Left renal pelvis (tissue), 4 donors: ENCODE data around the gene MIF4GD. TPM values are rescaled to one million over a fixed set of nuclear protein-coding genes. Genes with fewer than 3 reads are reported as not detected.
"Not testable (repeated sequence)": the region's sequence is repeated elsewhere in the genome, so short reads cannot be mapped to it uniquely, and the experiment has no call there.

Experiments used
- DNase-seq, 4 donors: peaks; one replicate each; pipeline ENCODE4 v3.0.0-alpha.2; 2013; ENCODE audit warnings: low read depth in 4 of 4, low spot score in 3 of 4
- polyA plus RNA-seq, 4 donors: library from polyadenylated mRNA; unstranded; fragments of 120-200 nt; gene quantifications; one replicate each; pipeline ENCODE4 v1.2.1, GENCODE V29; 2013; ENCODE audit not compliant: insufficient read length in 4 of 4

The MIF4GD gene
- polyA plus RNA-seq, 4 donors = 16.1 to 22.5 (median 20.4) TPM

DNA sequence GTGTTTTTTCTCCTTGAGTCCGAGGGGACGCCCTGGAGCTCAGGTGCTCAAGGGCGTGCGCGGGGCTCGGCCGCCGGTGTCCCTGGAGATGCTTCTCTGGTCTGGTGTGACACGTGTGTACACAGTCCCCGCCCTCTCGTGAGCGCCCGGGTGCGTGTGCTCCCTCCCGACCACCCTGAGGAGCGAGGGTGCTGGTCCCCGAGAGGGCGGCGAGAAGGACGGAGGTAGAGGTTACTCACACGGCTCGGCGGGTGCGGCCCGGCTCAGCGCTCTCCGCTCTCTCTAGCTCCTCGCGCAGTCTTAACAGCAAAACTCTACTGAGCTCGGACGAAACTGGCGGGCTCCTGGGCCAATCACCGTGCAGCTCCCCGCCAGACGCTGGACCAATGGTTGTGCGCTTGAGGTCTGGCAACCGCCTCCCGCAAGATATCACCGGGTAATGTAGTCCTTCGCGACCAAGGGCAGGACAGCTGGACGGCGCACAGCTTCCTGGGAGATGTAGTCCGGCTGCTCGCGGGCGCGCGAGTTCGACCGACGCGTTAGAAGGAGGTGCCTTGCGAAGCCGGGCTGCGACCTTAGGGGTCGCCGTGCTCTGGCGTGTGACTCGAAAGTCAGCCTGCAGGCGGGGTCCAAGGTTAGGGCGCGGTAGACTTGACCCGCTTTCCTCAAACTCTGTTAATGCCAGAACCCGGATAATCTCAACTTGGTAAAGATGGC lies 18.2 kb upstream of the MIF4GD start, which contains the start of gene SLC25A19:
Gene SLC25A19 (minus strand): TSS at position 319 of the 717 bp plus-strand sequence. CDS start 2,669 bp downstream, outside the sequence.
- peak; percentile 91 to 96 (median 94) for DNase-seq

DNA sequence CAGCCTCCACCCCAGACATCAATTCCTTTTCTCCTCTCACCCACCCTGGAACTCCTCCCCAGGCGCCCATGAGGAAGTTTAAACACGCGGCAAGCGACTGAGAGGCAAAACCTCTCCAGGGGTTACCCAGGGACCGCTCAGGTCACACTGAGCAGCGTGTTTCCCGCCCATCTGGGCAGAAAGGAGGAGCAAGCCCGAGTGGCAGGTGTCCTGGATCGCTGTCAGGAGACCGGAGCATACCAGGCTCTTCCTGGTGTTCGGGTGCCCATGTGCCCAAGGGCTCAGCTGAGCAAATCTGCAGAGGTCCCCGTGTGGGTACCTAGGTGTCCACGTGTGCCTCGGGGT lies 17.7 kb upstream of the MIF4GD start:
- no peak for DNase-seq

DNA sequence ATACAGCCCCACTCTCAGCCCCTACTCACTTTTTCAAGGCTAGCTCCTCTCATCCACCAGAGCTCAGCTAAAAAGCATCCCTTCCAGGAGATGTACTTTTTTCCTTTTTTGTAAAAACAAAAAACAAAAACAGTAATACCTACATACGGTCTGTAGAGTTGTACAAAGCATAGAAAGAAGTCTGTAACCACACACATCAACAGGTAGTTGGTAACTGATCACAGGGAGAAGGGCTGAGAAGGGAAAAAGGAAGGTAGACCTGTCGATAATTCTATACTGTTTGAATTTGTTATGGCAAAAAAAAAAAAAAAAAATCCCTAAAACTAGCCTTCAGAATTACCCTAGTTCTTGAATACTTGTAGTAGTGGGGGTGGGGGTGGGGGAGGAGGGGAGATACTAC lies 17.3 kb upstream of the MIF4GD start:
- DNase-seq = no peak

DNA sequence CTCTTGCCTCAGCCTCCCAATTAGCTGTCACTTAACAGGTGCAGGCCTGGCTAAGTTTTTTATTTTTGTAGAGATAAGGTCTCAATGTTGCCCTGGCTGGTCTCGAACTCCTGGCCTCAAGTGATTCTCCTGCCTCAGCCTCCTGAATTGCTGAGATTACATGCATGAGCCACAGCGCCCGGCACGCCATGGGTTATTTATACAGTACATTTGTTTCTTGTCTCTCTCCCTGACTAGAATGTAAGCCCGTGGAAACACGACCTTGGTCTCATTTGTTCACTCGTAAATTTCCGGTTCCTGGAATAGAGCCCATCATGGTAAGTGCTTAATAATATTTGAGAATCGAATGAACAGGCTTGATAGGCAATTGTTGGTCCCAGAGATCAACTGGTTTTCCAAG lies 16.2 kb upstream of the MIF4GD start:
- no peak for DNase-seq

DNA sequence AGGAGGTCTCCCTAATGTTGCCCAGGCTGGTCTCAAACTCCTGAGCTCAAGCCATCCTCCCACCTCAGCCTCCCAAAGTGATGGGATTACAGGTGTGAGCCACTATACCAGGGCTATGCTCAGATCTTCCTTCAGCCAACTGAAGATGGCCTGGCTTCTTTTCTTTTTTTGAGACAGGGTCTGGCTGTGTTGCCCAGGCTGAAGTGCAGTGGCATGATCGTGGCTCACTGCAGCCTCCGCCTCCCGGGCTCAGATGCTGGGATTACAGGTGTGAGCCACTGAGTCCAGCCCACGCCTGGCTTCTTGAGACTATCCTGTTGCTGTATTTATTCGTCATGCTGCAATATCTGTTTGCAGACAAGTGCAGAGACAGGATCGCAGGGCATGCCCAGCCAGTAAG lies 14.1 kb upstream of the MIF4GD start:
- DNase-seq = no peak

DNA sequence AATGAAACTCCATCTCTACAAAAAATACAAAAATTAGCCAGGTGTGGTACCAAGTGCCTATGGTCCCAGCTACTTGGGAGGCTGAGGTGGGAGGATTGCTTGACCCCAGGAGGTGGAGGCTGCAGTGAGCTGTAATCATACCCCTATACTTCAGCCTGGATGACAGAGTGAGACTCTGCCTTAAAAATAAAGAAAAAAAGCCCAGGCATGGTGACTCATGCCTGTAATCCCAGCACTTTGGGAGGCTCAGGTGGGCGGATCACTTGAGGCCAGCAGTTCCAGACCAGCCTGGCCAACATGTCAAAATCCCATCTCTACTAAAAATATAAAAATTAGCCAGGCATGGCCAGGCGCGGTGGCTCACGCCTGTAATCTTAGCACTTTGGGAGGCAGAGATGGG lies 9.2 kb upstream of the MIF4GD start:
- not testable (repeated sequence) for DNase-seq

DNA sequence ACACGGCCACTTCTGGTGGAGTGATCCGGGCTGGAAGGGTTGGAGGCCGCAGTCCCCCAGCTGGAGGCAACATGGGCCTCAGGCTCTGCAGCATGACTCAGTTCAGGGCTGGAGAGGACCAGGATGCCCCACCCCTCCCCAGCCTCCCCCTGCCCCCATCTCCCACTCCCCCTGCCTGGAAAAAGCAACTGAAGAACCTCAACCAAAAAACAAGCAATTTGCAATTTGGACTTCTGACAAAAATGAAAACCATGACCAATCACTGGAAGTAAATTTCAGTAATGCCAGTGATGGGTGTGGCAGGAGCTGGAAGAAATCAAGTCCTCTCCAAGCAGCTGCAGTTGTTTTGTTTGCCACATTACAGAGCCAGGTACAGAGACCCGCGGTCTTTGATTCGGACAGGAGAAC lies 6.6 kb upstream of the MIF4GD start:
- DNase-seq = no peak

DNA sequence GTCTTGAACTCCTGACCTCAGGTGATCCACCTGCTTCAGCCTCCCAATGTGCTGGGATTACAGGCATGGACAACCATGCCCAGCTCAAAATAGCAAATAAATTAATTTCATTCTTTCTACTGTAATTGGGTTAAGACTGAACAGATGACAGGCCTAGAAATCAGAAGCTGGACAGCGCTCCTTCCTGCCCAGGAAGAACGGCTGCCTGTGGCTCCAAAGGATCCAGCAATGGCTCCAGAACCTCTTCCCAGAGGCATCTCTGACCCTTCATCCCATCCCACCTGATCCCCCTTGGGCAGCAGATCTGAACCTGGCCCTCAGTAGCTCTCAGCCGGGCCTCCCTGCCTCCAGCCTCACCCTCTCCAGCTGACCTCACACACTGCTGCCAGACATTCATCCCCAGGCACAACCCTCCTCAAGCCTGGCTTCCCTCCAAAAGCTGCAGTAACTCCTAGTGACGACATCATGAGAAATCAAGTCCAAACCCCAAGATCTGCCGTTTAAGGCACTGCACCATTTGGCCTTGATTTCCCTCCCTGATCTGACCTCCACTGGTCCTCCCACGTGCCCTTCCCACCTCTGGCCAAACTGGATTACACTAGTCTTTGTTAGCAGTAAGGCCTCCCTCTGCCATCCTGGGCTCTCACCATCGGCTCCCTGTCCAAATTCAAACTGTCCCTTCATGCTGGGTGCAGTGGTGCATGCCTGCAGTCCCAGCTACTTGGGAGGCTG lies 3.1 kb upstream of the MIF4GD start:
- no peak for DNase-seq

DNA sequence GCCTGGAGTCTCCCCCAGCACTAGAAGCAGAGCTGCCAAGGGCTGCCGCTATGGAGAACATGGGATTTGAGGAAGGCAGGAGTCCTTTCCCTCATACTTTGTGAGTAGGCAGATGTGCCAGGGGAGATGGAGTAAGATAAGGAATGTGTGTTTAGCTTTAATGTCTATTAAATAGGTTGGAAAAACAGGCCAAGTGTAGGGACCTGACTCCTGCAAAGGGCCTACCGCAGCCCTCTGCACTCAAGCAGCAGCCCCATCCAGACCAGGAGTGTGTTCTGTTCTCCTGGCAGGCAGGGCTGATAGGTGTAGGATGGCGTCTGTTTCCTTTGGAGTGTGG lies 1.8 kb upstream of the MIF4GD start:
- DNase-seq = no peak

DNA sequence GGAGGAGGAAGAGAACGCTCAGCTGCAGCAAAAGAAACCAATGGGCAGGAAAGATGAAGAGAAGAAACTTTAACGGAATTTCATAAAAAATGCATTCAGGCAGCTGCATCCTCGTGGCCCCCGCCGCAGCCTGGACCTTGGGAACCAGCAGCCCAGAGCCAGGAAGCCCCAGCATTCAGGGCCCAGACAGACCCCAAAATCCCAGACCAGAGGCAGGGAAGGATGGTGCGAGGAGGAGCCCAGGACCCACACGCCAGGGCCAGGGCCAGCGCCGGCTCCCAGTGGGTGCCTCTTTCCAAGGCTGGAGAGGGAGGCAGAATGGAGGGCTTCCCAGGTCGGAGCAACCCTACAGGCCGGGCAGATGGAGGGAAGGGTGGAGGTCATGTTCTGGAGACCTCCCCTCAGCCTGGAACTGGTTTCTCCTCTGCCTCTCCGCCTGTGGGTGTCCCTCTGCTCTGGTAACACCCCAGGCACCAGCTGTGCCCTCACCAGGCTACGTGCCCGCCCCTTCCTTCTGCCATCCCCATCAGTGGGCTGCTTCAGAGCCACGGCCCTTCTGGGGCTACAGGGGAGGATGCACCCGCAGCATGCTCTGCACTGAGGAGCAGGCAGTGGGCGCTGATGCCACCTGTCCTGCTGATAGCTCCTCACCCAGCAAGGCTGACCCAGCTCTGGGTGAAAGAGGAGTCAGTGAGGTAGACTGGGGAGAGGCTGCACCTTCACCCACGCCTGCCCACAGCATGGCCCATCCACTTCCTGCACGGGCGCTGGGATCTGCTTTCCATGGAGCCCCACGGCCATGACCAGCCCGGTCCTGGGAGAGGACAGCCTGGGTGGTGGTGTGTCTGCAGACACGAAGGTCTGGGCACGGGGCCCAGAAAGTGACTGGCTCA lies 1.2 kb upstream of the MIF4GD start:
- no peak for DNase-seq

DNA sequence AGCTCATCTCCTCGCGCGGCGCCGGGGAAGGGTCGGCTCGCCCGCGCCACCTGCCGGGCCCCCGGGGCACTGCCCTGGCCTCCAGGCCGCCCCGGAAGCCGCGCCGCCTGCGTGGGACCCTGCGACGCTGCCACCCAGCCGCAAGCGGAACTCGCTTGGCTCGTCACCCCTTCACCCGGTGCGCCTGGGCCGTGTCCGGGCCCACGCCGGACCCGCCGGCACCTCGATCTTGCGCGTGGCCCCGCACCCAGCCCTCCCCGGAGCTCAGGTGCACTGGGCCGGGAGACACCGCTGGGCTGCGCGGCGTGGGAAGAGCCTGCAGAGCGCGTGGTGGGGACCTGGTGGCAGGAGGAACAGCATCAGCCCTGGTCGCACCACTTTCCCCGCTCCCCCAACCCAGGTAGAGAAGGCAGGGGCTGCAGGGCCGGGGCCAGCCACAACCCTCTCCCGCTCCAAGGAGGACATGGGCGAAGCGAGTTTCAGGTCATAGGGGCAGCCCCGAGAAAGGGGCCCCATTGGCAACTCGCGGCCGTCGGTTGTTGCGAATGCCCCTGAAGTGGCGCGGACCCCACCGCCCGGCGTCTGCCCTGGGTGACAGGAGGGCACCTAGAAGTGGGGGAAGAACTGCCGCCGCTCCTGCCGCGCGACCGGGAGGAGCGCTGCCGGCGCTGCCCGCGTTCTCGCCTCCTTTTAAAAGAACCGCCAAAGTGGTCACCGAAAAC lies 363 bp upstream of the MIF4GD start:
- DNase-seq = peak in 1 of 4 donors; percentile 58

DNA sequence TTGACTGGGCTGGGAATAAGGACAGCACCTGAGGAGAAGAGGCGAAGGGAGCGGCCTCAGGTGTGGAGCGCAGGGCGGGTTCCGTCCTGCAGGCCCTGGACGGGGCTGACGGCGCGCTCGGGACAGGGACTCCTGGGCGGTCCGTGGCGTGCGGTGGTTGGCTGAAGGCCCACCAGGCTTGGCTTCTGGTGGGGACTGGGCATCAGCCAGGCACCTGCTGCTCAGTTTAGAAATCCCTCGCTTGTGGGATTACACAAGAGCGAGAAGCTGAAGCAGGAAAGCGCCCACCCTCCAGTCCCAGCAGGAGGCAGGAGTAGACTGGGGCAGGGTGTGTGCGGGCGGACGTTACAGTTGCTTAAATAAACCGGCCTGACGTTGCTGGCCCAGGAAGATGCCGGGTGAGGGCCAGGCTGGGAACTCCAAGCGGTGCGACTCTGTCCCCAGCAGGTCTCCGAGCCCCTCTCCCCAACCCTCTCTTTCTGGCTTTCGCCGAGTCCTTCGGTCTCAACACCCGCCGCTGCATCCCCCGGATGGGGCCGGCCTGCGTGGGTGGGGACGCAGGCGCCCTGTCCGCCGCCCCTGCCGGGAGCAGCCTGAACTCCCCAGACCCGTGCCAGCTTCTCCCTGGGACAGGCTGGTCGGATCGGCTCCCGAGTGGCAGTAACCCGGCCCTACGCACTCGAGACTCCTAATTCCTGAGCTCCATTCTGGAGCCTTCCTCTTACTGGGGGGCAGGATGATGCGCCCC lies 639 bp downstream of the MIF4GD start:
- DNase-seq = peak in 1 of 4 donors; percentile 50

DNA sequence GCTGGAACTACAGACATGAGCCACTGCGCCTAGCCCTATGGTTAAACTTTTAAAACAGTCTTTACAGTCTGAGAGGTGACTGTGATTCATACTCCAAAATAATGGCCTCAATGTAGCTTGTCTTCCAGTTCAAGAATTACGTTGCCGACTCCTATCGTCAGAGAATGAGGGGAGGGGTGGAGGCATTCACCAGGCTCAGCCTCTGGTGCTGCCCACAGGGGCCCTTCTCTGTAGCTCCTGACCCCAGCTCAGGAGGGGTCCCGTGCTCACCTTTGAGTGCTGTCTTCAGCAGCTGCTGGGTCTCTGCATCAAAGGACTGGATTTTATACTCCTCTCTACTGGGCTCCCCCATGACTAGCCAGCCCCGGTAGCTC lies 1.2 kb downstream of the MIF4GD start:
- DNase-seq = no peak

DNA sequence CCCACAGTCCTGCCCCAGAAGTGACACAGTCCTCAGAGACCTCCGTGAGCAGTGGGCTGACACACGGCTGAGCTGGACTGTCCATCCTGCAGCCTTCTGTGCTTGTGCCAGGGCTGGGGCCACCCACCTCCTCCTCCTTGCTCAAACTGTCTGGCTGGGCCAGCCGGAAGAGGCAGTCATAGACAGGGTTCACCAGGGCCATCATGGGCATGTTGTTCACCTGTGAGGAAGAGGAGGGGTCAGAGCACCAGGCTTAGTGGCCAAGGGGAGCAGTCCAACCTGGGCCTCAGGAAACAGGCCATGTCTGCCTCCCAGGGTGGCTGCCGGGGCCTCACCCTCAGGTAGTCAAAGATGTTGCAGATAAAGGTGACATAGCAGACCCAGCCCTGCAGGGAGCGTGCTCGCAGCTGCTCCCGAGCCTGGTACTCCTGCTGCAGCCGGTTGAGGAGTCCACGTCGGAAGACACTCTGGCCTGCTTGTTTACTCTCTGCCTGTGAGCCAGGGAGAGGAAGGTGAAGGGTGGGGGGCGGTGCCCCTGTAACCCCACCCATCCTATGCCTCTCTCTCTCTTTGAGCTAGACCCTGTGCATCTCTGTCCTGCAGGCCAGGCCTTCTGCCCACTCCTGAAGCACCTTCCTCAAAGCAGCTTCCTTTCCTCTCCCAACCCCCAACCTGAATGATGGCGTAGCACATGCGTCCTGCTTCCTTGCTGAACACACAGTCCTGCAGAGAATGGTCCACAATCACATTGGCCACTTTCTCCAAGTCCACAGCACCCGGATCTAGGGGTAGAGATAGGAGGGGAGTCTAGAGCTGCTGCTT lies 3.4 kb downstream of the MIF4GD start:
- DNase-seq = no peak

DNA sequence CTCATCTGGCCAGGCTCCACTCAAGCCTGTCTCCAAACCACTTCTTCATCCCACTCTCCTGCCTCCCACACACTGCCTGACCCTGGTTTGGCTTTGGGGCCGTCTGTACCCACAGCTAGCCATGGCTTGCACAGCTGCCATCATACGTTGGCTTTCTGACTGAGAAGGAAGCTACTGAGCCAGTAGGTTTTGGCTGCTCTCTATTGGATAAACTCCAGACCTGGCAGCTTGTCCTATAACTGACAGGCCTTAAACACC lies 3.9 kb downstream of the MIF4GD start:
- no peak for DNase-seq

DNA sequence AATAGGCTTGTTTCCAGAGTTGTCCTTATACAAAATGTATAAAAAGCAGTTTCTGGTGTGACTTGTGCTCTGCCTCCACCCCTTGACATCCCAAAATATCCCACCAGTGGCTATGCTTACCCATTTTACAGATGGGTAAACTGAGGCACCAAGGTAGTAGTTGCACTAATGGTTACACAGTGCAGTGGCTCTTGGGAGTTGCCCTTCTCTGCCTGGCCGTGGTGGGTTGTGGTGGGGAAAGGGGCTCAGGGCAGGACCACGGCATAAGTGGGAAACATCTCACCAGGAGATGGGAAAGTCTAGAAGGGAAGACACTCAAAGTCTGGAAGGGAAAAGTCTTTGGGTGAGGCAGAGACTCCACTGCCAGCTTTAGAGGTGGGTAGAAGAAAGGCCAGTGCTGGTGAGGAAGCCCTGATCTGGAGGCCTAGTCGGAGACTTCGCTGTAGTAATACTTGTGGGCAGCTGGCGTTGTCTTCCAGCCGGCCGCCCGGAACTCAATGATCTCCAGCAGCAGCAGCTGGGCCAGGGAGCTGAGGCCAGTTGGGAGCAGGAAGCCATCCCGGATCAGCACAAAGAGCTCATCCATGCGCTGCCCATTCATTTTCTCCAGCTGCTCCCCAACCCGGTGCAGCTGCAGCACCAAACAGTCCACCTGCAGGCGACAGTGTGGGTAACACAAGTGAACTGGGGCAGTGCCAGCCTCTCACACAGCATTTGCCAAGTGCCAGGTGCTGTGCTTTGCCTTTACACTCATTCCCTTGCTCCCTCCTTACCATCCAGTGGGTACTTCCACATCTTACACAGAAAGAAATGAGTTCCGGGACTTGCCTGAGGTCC lies 4.5 kb downstream of the MIF4GD start:
- DNase-seq = no peak

DNA sequence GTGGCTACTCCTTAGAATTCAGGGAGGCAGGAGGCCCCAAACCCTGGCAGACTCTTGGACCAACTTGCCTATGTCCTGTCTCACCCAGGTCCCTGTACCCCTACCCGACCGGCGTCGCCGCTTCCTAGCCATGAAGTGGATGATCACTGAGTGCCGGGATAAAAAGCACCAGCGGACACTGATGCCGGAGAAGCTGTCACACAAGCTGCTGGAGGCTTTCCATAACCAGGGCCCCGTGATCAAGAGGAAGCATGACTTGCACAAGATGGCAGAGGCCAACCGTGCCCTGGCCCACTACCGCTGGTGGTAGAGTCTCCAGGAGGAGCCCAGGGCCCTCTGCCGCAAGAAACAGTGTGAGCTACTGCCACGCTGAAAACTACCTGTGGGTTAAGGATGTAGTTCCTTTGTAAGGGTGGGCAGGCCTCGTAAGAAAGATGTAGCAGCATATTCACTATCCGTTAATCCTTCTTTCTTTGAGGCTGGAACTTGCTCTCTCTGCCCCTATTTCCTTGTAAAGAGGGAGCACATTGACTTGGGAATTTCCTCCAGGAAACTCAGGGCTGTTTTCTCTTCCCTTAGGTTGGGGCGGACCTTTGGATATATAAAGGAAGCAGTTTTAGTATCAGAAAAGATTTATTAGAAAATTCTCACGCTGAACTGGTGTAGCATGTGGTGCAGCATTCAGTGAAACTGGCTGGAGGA lies 5.3 kb downstream of the MIF4GD start:
- no peak for DNase-seq

DNA sequence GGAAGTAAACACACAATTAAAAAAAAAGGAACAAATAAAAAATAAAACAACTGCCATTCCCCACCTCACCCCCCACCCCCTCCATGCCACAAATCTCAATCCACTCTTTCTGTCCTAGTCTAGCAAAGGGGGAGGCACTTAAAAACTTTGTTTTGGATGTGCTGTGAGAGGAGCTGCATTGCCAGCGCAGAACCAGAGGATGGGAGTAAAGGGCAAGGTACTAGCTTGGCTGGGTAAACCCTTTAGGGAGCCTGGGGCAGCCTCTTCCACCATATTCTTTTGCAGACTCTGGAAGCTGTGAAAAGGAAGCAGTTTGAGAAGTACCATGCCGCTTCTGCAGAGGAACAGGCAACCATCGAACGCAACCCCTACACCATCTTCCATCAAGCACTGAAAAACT lies 8.0 kb downstream of the MIF4GD start:
- no peak for DNase-seq
